ENCODE results near the gene YJEFN3.
A peak's percentile ranks its signal among the peaks of the same experiment; 100 is the strongest.

YJEFN3 gene

GRCh38 chr19:19490214-19490968, 38.3 kb upstream of the YJEFN3 start:
- peaks cover 12% of the 10 kb centered on the region for H3K4me1 ChIP-seq (ENCODE audit: control insufficient read depth, insufficient read depth, low read length)
- peaks cover 13% of the 10 kb centered on the region for H3K36me3 ChIP-seq (ENCODE audit: control insufficient read depth, insufficient read depth, low read length)
- H3K27ac ChIP-seq (ENCODE audit: low read depth, low read length): peak overlapping the region; percentile 46
- H3K27me3 ChIP-seq (ENCODE audit: control insufficient read depth, insufficient read depth, low read length): no peaks in the 10 kb centered on the region
- no peak overlapping the region for H3K4me3 ChIP-seq (ENCODE audit: low read length)
- no peak overlapping the region for H3K9ac ChIP-seq (ENCODE audit: low read length)

DNA sequence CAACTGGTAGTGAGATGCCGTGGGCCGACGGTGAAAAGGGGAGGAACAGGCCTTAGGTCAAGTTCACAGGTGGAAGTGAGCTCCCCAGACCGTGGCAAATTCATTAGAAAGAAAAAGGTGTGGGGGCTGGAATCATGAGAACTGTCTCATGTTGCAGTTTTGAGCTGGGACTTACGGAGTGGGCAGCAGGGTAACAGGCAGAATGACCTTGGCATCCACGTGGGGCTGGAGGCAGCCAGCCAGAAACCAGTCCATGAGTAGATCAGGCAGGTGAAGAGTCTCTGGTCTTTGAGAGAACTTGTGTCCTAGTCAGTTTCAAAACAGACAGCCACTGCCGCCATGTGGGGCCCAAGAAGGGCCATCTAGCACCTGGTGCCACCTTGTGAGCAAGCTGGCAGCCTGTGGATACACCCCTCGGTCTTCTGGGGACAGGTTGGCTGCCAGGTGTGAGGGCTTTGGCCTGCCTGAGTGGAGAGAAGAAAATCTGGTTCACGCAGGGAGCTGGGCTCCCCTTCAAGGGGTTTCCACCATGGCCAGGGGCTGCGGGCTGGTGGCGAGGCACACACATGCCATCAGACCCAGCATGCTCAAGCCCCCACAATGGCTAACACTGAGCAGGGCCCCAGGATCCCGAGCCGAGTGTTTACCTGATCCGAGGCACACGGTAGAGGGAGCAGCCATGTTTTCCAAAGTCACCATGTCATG, 37.2 kb upstream of the YJEFN3 start:
- no peak overlapping the region for H3K27ac ChIP-seq (ENCODE audit: low read depth, low read length)

DNA sequence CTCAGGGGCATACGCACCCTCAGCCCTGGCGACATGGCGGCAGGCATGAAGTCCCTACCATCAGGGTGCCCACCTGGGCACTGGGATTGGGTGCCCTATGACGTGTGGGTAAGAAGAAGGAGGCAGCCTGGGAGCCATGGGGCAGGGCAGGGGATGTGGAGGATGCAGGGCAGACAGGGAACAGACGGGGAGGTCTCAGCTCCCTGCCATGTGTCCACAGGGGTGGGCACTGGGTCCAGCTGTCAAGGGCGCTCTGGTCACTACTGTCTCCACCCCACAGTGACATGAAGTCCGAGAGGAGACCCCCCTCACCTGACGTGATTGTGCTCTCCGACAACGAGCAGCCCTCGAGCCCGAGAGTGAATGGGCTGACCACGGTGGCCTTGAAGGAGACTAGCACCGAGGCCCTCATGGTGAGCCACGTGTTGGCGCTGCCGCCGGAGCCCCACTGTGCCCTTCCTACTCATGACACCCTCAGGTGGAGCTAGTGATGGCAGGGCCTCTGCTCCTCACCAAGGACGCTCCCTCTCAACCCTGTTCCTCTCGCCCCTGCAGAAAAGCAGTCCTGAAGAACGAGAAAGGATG, 36.6 kb upstream of the YJEFN3 start:
- Histone ChIP-seq H3K27ac (ENCODE audit: low read depth, low read length) (no peak overlapping the region), H3K36me3 (ENCODE audit: control insufficient read depth, insufficient read depth, low read length) (peaks cover 22% of the 10 kb centered on the region)

More for the DNA sequence above, 37.2 kb upstream of the YJEFN3 start:
- Histone ChIP-seq H3K4me1 (ENCODE audit: control insufficient read depth, insufficient read depth, low read length) (peaks cover 12% of the 10 kb centered on the region), H3K9ac (ENCODE audit: low read length) (no peak overlapping the region), H3K27me3 (ENCODE audit: control insufficient read depth, insufficient read depth, low read length) (no peaks in the 10 kb centered on the region), H3K36me3 (ENCODE audit: control insufficient read depth, insufficient read depth, low read length) (peaks cover 19% of the 10 kb centered on the region), H3K4me3 (ENCODE audit: low read length) (no peak overlapping the region)

DNA sequence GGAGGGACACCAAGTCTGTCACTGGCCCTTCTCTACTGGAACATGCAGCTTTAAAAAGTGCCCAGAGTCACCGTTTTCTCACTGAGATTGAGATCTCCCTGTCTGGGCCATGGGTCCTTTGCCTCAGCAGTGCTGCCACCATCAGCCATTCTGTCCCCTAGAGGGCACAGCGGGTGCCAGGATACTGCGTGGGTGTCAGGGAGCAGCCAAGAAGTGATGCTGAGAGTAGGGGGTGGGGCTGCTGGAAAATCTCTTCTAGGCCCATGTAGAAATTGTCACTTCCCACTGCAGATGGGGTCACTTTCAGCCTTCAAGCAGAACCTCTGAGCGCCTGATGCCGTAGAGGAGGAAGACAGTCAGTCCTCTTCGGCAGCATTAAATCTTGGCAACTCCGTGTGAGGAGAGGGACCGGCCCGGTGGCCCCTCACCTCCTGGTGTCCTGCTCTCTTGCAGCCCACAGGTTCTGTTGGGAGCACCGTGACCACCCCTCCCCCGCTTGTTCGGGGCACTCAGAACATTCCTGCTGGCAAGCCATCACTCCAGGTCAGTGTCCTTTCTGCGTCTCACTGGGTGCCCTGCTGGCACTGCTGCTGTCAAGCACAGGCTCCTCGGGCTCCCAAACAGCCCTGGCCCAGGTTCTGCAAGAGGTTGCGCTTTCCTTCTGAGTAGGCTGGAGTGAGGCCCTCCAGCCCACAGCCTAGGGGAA, 34.7 kb upstream of the YJEFN3 start:
- Histone ChIP-seq H3K4me3 (ENCODE audit: low read length) (no peak overlapping the region), H3K27ac (ENCODE audit: low read depth, low read length) (no peak overlapping the region), H3K36me3 (ENCODE audit: control insufficient read depth, insufficient read depth, low read length) (peaks cover 32% of the 10 kb centered on the region), H3K9ac (ENCODE audit: low read length) (no peak overlapping the region), H3K4me1 (ENCODE audit: control insufficient read depth, insufficient read depth, low read length) (peaks cover 11% of the 10 kb centered on the region), H3K27me3 (ENCODE audit: control insufficient read depth, insufficient read depth, low read length) (no peaks in the 10 kb centered on the region)

More for the DNA sequence above, 36.6 kb upstream of the YJEFN3 start:
- no peak overlapping the region for H3K4me3 ChIP-seq (ENCODE audit: low read length)
- peaks cover 12% of the 10 kb centered on the region for H3K4me1 ChIP-seq (ENCODE audit: control insufficient read depth, insufficient read depth, low read length)
- no peak overlapping the region for H3K9ac ChIP-seq (ENCODE audit: low read length)
- H3K27me3 ChIP-seq (ENCODE audit: control insufficient read depth, insufficient read depth, low read length): no peaks in the 10 kb centered on the region

DNA sequence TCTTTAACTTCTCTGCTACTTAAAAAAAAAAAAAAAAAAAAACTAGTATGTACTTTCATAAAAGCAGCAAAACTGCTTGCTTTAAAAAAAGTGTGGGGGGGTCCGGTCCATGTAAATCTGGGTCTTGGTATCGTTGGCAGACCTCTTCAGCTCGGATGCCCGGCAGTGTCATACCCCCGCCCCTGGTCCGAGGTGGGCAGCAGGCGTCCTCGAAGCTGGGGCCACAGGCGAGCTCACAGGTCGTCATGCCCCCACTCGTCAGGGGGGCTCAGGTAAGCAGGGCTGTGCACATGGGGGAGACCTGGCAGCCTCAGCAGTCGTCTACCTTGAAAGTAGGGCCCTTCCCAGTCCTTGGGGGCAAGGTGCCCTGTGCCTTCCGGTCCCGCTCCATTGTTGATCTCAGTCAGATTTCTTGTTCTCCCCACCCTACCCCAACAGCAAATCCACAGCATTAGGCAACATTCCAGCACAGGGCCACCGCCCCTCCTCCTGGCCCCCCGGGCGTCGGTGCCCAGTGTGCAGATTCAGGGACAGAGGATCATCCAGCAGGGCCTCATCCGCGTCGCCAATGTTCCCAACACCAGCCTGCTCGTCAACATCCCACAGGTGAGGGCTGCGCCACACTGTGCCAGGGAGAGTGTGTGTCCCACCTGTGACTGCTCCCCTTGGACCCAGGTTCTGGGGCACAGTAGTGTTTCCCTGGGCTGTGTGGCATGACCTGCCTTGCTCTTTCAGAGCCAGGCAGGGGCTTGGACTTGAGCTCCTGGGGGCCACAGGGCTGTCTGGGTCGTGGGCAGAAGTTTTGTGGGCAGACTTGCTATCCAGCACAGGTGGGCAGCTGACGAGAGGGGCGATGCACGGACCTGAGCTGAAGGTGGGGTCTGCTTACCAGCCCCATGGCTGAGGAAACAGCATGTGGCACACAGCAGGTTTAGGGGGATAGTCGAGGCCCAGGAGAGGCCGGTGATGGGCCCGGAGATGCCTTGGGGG, 32.8 kb upstream of the YJEFN3 start:
- no peak overlapping the region for H3K4me3 ChIP-seq (ENCODE audit: low read length)
- no peak overlapping the region for H3K9ac ChIP-seq (ENCODE audit: low read length)
- peaks cover 42% of the 10 kb centered on the region for H3K36me3 ChIP-seq (ENCODE audit: control insufficient read depth, insufficient read depth, low read length)
- H3K27ac ChIP-seq (ENCODE audit: low read depth, low read length): no peak overlapping the region
- H3K27me3 ChIP-seq (ENCODE audit: control insufficient read depth, insufficient read depth, low read length): no peaks in the 10 kb centered on the region
- H3K4me1 ChIP-seq (ENCODE audit: control insufficient read depth, insufficient read depth, low read length): no peaks in the 10 kb centered on the region

DNA sequence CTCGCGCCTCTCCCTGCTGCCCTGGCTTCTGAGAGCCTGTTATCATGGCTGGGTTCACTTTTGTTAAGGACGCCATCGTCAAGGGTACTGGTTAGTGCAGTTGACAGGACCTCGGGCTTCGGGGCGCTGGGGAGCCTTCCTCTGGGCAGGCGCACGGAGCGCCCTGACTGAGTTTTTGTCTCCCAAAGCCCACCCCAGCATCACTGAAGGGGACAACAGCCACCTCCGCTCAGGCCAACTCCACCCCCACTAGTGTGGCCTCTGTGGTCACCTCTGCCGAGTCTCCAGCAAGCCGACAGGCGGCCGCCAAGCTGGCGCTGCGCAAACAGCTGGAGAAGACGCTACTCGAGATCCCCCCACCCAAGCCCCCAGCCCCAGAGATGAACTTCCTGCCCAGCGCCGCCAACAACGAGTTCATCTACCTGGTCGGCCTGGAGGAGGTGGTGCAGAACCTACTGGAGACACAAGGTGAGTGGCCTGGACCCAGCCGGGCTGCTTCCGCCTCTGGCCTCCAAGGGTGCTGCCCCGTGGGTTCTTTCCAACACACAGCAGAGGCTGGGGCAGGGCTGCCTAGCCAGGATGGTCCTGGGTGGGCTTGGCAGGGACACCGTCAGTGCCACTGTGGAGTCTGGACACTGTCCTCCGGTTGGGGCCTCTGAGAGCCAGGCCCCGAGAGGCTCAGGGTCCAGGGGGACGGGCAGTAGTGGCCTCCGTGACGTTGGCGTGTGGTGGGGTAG, 30.3 kb upstream of the YJEFN3 start:
- Histone ChIP-seq H3K9ac (ENCODE audit: low read length) (no peak overlapping the region), H3K4me3 (ENCODE audit: low read length) (no peak overlapping the region), H3K4me1 (ENCODE audit: control insufficient read depth, insufficient read depth, low read length) (no peaks in the 10 kb centered on the region), H3K36me3 (ENCODE audit: control insufficient read depth, insufficient read depth, low read length) (peaks cover 54% of the 10 kb centered on the region), H3K27ac (ENCODE audit: low read depth, low read length) (no peak overlapping the region), H3K27me3 (ENCODE audit: control insufficient read depth, insufficient read depth, low read length) (no peaks in the 10 kb centered on the region)

- Histone ChIP-seq H3K36me3 (ENCODE audit: control insufficient read depth, insufficient read depth, low read length) (peaks cover 47% of the 10 kb centered on the region), H3K4me3 (ENCODE audit: low read length) (no peak overlapping the region), H3K27me3 (ENCODE audit: control insufficient read depth, insufficient read depth, low read length) (no peaks in the 10 kb centered on the region)
Observed at GRCh38 chr19:19499272-19499995, 29.3 kb upstream of the YJEFN3 start.

DNA sequence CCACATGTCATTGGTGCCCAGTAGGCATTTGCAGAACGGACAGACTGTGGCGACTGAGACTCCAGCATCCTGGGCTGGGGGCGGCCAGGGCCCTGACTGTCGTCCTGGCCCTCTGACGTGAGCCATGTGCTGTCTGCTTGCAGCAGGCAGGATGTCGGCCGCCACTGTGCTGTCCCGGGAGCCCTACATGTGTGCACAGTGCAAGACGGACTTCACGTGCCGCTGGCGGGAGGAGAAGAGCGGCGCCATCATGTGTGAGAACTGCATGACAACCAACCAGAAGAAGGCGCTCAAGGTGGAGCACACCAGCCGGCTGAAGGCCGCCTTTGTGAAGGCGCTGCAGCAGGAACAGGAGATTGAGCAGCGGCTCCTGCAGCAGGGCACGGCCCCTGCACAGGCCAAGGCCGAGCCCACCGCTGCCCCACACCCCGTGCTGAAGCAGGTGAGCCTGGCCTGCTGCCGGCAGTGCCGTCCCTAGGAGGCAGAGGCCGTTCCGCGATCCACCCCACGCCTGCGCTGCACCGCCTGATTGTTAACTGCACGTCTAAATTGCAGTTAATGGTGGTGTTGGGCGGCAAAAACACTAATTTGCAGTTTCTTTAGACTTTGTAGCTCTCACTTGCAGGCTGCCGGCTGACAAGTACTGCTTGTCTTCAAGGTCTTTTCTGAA, 27.6 kb upstream of the YJEFN3 start:
- Histone ChIP-seq H3K36me3 (ENCODE audit: control insufficient read depth, insufficient read depth, low read length) (peaks cover 54% of the 10 kb centered on the region), H3K9ac (ENCODE audit: low read length) (no peak overlapping the region), H3K27ac (ENCODE audit: low read depth, low read length) (no peak overlapping the region), H3K4me1 (ENCODE audit: control insufficient read depth, insufficient read depth, low read length) (no peaks in the 10 kb centered on the region), H3K27me3 (ENCODE audit: control insufficient read depth, insufficient read depth, low read length) (no peaks in the 10 kb centered on the region), H3K4me3 (ENCODE audit: low read length) (no peak overlapping the region)

More at GRCh38 chr19:19499272-19499995, 29.3 kb upstream of the YJEFN3 start:
- H3K27ac ChIP-seq (ENCODE audit: low read depth, low read length): no peak overlapping the region
- H3K4me1 ChIP-seq (ENCODE audit: control insufficient read depth, insufficient read depth, low read length): no peaks in the 10 kb centered on the region
- H3K9ac ChIP-seq (ENCODE audit: low read length): no peak overlapping the region

DNA sequence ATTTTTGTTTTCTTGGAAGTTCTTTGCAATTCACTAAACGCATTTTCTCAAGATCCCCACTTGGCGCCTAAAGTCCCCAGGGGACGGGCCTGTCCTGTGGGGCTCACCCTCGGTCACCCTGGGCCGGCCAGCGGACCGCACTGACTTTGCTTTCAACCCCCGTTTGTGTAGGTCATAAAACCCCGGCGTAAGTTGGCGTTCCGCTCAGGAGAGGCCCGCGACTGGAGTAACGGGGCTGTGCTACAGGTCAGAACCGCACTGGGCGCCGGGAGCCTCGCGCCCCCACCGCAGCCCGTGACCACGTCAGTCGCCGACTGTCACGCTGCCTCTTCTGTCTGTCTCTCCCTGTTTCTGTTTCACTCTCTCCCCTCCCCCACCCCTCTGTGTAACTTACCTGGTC, 26.9 kb upstream of the YJEFN3 start:
- H3K27me3 ChIP-seq (ENCODE audit: control insufficient read depth, insufficient read depth, low read length): no peaks in the 10 kb centered on the region
- peaks cover 49% of the 10 kb centered on the region for H3K36me3 ChIP-seq (ENCODE audit: control insufficient read depth, insufficient read depth, low read length)
- H3K4me3 ChIP-seq (ENCODE audit: low read length): no peak overlapping the region

GRCh38 chr19:19502281-19502680, 26.4 kb upstream of the YJEFN3 start:
- no peak overlapping the region for H3K9ac ChIP-seq (ENCODE audit: low read length)
- H3K27me3 ChIP-seq (ENCODE audit: control insufficient read depth, insufficient read depth, low read length): no peaks in the 10 kb centered on the region
- no peak overlapping the region for H3K4me3 ChIP-seq (ENCODE audit: low read length)
- H3K36me3 ChIP-seq (ENCODE audit: control insufficient read depth, insufficient read depth, low read length): peaks cover 49% of the 10 kb centered on the region
- H3K27ac ChIP-seq (ENCODE audit: low read depth, low read length): no peak overlapping the region
- no peaks in the 10 kb centered on the region for H3K4me1 ChIP-seq (ENCODE audit: control insufficient read depth, insufficient read depth, low read length)

More for the DNA sequence above, 26.9 kb upstream of the YJEFN3 start:
- H3K27ac ChIP-seq (ENCODE audit: low read depth, low read length): no peak overlapping the region
- H3K4me1 ChIP-seq (ENCODE audit: control insufficient read depth, insufficient read depth, low read length): no peaks in the 10 kb centered on the region
- H3K9ac ChIP-seq (ENCODE audit: low read length): no peak overlapping the region

Data from rectal smooth muscle tissue (tissue), 1 donor.